Chondrocyte (in vitro differentiated cells): ENCODE measurements around the gene ASIC1. TPM values are rescaled to one million over a fixed set of nuclear protein-coding genes. Genes with fewer than 3 reads are reported as not detected.
"Not testable (repeated sequence)": the region's sequence is repeated elsewhere in the genome, so short reads cannot be mapped to it uniquely, and the experiment has no call there.

Experiments
- DNase-seq: peaks from one replicate; pipeline ENCODE4 v3.0.0; 2021; ENCODE audit warnings: mixed read lengths, low spot score
- H3K27ac Mint-ChIP-seq: one replicate; pipeline ENCODE4 v1.8.0; 2021; ENCODE audit warnings: mild to moderate bottlenecking, moderate library complexity, mixed read lengths; ENCODE audit not compliant: unreplicated experiment
- H3K27me3 Mint-ChIP-seq: 2 replicates; pipeline ENCODE4 v1.8.0; 2021; ENCODE audit warnings: low read depth, mixed read lengths
- H3K36me3 Mint-ChIP-seq: 2 replicates; pipeline ENCODE4 v1.8.0; 2021; ENCODE audit warnings: low read depth, mixed read lengths
- H3K4me1 Mint-ChIP-seq: 2 replicates; pipeline ENCODE4 v1.8.0; 2021; ENCODE audit warnings: low read depth, mild to moderate bottlenecking, mixed read lengths
- H3K4me3 Mint-ChIP-seq: one replicate; pipeline ENCODE4 v1.8.0; 2021; ENCODE audit warnings: mild to moderate bottlenecking, moderate library complexity, mixed read lengths; ENCODE audit not compliant: unreplicated experiment
- H3K9me3 Mint-ChIP-seq: 2 replicates; pipeline ENCODE4 v1.8.0; 2021; ENCODE audit warnings: low read depth, mixed read lengths
- total RNA-seq: library from RNA; stranded (reverse); gene quantifications from 3 replicates; pipeline ENCODE4 v1.2.1, GENCODE V29; 2021
- TF ChIP-seq, protein P1 (sequence below): fragments of 200-600 bp; sonication (generic); IDR thresholded peaks from 2 replicates; pipeline ENCODE4 v1.5.0; 2021; ENCODE audit warnings: antibody characterized with exemption, mild to moderate bottlenecking, moderate library complexity

The ASIC1 gene
- total RNA-seq, 1 donor from 2014 or later, result 3.9 TPM

DNA sequence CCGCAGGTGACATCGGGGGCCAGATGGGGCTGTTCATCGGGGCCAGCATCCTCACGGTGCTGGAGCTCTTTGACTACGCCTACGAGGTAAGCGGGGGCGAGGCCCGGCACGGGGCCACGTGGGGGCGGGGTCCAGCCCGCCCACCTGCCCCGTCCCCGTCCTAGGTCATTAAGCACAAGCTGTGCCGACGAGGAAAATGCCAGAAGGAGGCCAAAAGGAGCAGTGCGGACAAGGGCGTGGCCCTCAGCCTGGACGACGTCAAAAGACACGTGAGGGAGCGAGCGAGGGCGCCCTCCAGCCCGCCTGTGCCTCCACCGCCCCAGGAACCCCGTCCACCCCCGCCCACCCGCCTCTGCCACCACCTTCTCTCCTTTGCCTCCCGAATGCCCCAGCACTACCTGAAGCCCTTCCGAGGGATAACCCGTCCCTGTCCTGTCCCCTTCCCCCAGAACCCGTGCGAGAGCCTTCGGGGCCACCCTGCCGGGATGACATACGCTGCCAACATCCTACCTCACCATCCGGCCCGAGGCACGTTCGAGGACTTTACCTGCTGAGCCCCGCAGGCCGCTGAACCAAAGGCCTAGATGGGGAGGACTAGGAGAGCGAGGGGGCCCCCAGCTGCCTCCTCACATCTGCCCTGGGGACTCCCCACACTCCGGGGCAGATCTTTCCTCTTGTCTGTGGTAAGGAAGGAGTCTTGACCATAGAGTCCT is 23.9 kb downstream of the ASIC1 start:
- no peaks in the 10 kb centered on the region for H3K36me3 Mint-ChIP-seq
- H3K4me1 Mint-ChIP-seq, result peaks cover 17% of the 10 kb centered on the region
- H3K27me3 Mint-ChIP-seq, result no peaks in the 10 kb centered on the region
- peak; percentile 87 for DNase-seq
- H3K27ac Mint-ChIP-seq, result no peak overlapping the region
- H3K9me3 Mint-ChIP-seq, result no peaks in the 10 kb centered on the region
- no peak overlapping the region for H3K4me3 Mint-ChIP-seq
- TF ChIP-seq, protein P1, sequence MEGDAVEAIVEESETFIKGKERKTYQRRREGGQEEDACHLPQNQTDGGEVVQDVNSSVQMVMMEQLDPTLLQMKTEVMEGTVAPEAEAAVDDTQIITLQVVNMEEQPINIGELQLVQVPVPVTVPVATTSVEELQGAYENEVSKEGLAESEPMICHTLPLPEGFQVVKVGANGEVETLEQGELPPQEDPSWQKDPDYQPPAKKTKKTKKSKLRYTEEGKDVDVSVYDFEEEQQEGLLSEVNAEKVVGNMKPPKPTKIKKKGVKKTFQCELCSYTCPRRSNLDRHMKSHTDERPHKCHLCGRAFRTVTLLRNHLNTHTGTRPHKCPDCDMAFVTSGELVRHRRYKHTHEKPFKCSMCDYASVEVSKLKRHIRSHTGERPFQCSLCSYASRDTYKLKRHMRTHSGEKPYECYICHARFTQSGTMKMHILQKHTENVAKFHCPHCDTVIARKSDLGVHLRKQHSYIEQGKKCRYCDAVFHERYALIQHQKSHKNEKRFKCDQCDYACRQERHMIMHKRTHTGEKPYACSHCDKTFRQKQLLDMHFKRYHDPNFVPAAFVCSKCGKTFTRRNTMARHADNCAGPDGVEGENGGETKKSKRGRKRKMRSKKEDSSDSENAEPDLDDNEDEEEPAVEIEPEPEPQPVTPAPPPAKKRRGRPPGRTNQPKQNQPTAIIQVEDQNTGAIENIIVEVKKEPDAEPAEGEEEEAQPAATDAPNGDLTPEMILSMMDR, result no peak

DNA sequence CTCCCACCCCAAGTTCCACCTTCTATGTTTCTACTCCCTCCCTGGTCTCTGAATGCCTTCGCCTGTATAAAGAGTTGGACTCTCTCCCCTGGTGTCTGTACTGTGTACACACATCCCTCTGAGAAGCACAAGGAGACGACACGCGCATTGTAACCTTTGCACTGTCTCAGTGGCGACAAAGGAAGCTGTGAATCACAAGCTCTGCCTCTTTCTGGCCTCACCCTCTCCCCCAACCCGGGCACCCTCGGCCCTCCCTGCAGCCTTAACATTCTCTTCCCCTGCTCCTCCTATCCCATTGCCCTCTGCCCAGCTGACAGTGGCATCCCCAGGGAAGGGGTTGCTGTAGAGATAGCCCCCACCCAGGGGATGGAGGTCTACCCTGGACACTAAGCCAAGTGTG is 25.2 kb downstream of the ASIC1 start:
- TF ChIP-seq, protein P1, result no peak
- H3K27ac Mint-ChIP-seq, result peak overlapping the region; percentile 45
- peak; percentile 46 for DNase-seq
- peaks cover 31% of the 10 kb centered on the region for H3K4me1 Mint-ChIP-seq
- no peak overlapping the region for H3K4me3 Mint-ChIP-seq
- peaks cover 5% of the 10 kb centered on the region for H3K36me3 Mint-ChIP-seq
- no peaks in the 10 kb centered on the region for H3K27me3 Mint-ChIP-seq
- no peaks in the 10 kb centered on the region for H3K9me3 Mint-ChIP-seq

DNA sequence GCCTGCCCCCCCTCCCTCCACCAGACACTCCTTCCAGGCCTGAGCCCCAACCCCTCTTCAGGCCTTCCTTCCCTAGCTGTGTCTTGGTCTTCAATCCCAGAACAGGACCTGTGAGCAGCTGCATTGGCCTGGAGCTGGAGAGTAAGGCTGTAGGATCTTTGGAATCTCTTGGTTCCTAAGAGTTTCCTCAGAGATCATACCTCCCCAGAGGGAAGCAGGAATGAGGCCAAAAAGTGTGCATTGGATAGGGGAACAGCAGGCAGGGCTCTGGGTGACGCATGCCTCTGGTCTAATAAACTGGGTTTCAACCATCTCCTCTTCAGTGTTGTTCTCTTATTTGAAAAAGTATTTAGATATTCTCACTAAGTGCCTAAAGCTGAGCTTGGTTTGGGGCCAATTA is 25.9 kb downstream of the ASIC1 start:
- Mint-ChIP-seq H3K4me3 (peak overlapping the region; percentile 54), H3K27me3 (no peaks in the 10 kb centered on the region), H3K4me1 (peaks cover 37% of the 10 kb centered on the region), H3K36me3 (peaks cover 5% of the 10 kb centered on the region), H3K9me3 (no peaks in the 10 kb centered on the region), H3K27ac (peak overlapping the region; percentile 75)
- no peak for DNase-seq
- TF ChIP-seq, protein P1, result no peak

DNA sequence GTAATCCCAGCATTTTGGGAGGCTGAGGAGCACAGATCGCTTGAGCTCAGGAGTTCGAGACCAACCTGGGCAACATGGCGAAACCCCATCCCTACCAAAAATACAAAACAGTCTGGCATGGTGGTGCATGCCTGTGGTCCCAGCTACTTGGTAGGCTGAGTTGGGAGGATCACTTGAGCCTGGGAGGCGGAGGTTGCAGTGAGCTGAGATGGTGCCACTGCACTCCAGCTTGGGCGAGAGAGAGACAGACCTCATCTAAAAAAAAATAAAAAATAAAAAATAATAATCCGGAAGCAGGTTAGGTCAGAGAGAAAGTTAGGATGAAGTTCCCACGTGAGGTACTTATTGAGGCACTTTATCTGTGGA is 27.0 kb downstream of the ASIC1 start:
- H3K9me3 Mint-ChIP-seq, H3K27me3 Mint-ChIP-seq, DNase-seq: not testable (repeated sequence)
- Mint-ChIP-seq H3K4me1 (peaks cover 46% of the 10 kb centered on the region), H3K36me3 (peaks cover 13% of the 10 kb centered on the region), H3K27ac (peak overlapping the region; percentile 94), H3K4me3 (peak overlapping the region; percentile 82)

DNA sequence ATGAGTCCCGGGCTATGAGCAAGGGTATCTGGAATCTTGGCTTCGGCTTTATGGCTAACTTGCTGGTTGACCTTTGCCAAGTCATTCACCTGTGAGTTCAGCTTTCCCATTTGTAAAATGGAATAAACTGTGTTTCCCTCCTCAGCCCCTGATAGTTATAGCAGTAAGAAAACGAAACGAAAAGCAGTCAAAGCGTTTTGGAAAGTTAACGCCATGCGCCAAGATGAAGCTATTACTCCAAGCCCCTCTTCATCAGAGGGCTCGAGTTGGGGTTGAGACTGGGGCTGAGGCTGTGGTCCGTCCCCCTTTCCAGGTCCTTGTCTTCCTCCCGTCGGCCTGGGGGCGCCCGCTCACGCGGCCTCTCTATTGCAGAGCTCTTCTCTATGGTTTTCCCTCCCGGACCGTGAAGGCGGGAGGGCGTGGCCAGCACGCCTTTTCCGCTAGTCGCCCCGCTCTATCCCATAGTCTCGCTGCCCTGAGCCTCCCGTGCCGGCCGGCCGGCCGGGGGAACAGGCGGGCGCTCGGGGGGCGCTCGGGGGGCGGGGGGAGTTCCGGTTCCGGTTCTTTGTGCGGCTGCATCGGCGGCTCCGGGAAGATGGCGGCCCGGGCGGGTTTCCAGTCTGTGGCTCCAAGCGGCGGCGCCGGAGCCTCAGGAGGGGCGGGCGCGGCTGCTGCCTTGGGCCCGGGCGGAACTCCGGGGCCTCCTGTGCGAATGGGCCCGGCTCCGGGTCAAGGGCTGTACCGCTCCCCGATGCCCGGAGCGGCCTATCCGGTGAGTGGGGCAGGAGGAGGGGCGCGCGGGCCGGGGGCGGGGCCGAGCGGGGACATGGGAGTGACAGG is 27.6 kb downstream of the ASIC1 start, which contains the start of gene SMARCD1:
Gene SMARCD1 (plus strand): TSS at position 568 of the 840 bp plus-strand sequence. CDS start 28 bp downstream, at position 596.
- H3K4me3 Mint-ChIP-seq, result peak within 1 kb of the TSS; percentile 82
- peak; percentile 96 for DNase-seq
- peaks cover 17% of the 10 kb centered on the region for H3K36me3 Mint-ChIP-seq
- no peaks in the 10 kb centered on the region for H3K27me3 Mint-ChIP-seq
- H3K9me3 Mint-ChIP-seq, result no peaks in the 10 kb centered on the region
- peak within 1 kb of the TSS; percentile 94 for H3K27ac Mint-ChIP-seq
- TF ChIP-seq, protein P1, result peak; percentile 80
- peaks cover 46% of the 10 kb centered on the region for H3K4me1 Mint-ChIP-seq
